A204.1 (cell line): ENCODE results near the gene MRPL36.
"Not testable (repeated sequence)": the region's sequence is repeated elsewhere in the genome, so short reads cannot be mapped to it uniquely, and the experiment has no call there.

Experiments
- FAIRE-seq: peaks from 2 replicates; lab custom pipeline; 2012; peaks lifted over from hg19 to GRCh38; lab: Jason Lieb, UNC

Gene MRPL36

GRCh38 chr5:1799602-1800471, at the start of gene MRPL36:
Gene MRPL36, minus strand, starts transcription at chr5:1799837. Its CDS starts 902 bp downstream, at chr5:1798935.
- no peak for FAIRE-seq

GRCh38 chr5:1847611-1848010, 48.0 kb upstream of the MRPL36 start:
- no peak for FAIRE-seq

- FAIRE-seq = no peak
These were observed 47.4 kb upstream of the MRPL36 start for GRCh38 chr5:1847056-1847455.

- FAIRE-seq = no peak
These were observed 46.9 kb upstream of the MRPL36 start for GRCh38 chr5:1846583-1846982.

GRCh38 chr5:1845696-1846095, 46.1 kb upstream of the MRPL36 start:
- FAIRE-seq = no peak

- no peak for FAIRE-seq
These were observed 45.2 kb upstream of the MRPL36 start for GRCh38 chr5:1844708-1845436.

GRCh38 chr5:1843761-1844160, 44.1 kb upstream of the MRPL36 start:
- not testable (repeated sequence) for FAIRE-seq

- FAIRE-seq = no peak
These were observed 42.6 kb upstream of the MRPL36 start for GRCh38 chr5:1842004-1842819.

- FAIRE-seq = no peak
These were observed 41.3 kb upstream of the MRPL36 start for GRCh38 chr5:1840741-1841521.

GRCh38 chr5:1840071-1840547, 40.5 kb upstream of the MRPL36 start:
- no peak for FAIRE-seq

GRCh38 chr5:1838013-1838412, 38.4 kb upstream of the MRPL36 start:
- FAIRE-seq = no peak

GRCh38 chr5:1836891-1837880, 37.5 kb upstream of the MRPL36 start:
- no peak for FAIRE-seq

GRCh38 chr5:1836176-1836890, 36.7 kb upstream of the MRPL36 start:
- no peak for FAIRE-seq

GRCh38 chr5:1835431-1835830, 35.8 kb upstream of the MRPL36 start:
- FAIRE-seq = no peak

- no peak for FAIRE-seq
These were observed 35.2 kb upstream of the MRPL36 start for GRCh38 chr5:1834721-1835429.

GRCh38 chr5:1834022-1834551, 34.5 kb upstream of the MRPL36 start:
- FAIRE-seq = no peak

- no peak for FAIRE-seq
These were observed 33.8 kb upstream of the MRPL36 start for GRCh38 chr5:1833264-1834021.
